Liver (tissue), 3 donors: ENCODE data around the gene CROCC2.

Source experiments
- RAD21 ChIP-seq, 2 donors: IDR thresholded peaks; 2 replicates each; pipeline ENCODE4 v1.6.1; 2016; ENCODE audit warnings: antibody characterized with exemption in 2 of 2, mild to moderate bottlenecking in 2 of 2
- TF ChIP-seq, protein P1 (sequence below): fragments of 150-350 bp; IDR thresholded peaks from 2 replicates; pipeline ENCODE4 v1.5.1; 2017; ENCODE audit warnings: improper control_type of control experiment, low read depth, low read length; ENCODE audit not compliant: missing input control
- donor health status: healthy.
- donor health status: healthy.

DNA sequence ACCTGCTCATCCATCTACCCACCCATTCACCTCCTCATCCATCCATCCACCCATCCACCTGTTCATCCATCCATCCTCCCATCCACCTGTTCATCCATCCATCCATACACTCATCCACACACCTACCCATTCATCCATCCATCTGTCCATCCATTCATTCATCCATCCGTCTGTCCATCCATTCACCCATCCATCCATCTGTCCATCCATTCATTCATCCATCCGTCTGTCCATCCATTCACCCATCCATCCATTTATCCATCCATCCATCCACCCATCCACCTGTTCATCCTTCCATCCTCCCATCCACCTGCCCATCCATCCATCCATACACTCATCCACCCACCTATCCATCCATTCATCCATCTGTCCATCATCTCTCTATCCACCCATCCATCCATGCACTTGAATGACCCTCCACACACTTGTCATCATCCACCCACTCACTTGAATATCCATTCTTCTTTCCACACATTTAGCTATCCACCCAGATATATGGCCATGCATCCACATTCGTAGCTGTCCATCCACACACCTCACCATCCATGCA is 45.0 kb downstream of the CROCC2 start:
- TF ChIP-seq, protein P1, sequence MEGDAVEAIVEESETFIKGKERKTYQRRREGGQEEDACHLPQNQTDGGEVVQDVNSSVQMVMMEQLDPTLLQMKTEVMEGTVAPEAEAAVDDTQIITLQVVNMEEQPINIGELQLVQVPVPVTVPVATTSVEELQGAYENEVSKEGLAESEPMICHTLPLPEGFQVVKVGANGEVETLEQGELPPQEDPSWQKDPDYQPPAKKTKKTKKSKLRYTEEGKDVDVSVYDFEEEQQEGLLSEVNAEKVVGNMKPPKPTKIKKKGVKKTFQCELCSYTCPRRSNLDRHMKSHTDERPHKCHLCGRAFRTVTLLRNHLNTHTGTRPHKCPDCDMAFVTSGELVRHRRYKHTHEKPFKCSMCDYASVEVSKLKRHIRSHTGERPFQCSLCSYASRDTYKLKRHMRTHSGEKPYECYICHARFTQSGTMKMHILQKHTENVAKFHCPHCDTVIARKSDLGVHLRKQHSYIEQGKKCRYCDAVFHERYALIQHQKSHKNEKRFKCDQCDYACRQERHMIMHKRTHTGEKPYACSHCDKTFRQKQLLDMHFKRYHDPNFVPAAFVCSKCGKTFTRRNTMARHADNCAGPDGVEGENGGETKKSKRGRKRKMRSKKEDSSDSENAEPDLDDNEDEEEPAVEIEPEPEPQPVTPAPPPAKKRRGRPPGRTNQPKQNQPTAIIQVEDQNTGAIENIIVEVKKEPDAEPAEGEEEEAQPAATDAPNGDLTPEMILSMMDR = no peak
- TF ChIP-seq RAD21 (IDR thresholded peaks at IDR 0.05) = no peak
